IMR-90 (cell line): ENCODE measurements around the gene LUZP2. TPM values are rescaled to one million over a fixed set of nuclear protein-coding genes. Genes with fewer than 3 reads are reported as not detected.

Experiments
- ATAC-seq: fragments of 200-7000 bp; cut with Tn5 transposase; 2 replicates; pipeline ENCODE4 v1.9.1; 2020; ENCODE audit warnings: low read depth, mild to moderate bottlenecking, moderate library complexity
- BruUV-seq: library from RNA; stranded (reverse); fragments of 400-500 nt; replicated peaks from 2 replicates; lab custom pipeline; 2021; lab: Mats Ljungman, UMichigan
- CTCF ChIA-PET: fragments of 300-600 bp; formaldehyde crosslinking; extraction: SDS; loops from one replicate; lab custom pipeline; 2021; ENCODE audit warnings: antibody characterized with exemption; lab: Yijun Ruan, JAX
- POLR2A ChIA-PET: fragments of 300-600 bp; sonication (Branson Sonifier 250); formaldehyde crosslinking; loops from one replicate; lab custom pipeline; 2022; ENCODE audit warnings: antibody characterized with exemption; ENCODE audit not compliant: unreplicated experiment; lab: Charles Lee
- DNase-seq: peaks from one replicate; pipeline ENCODE4 v3.0.0; 2013
- H2AFZ ChIP-seq: replicated peaks from 2 replicates; pipeline ENCODE3; 2013; ENCODE audit warnings: low read length, mild to moderate bottlenecking; ENCODE audit not compliant: poor library complexity
- H2AK5ac ChIP-seq: 2 replicates; pipeline ENCODE4 v1.6.1; 2013; ENCODE audit warnings: low read depth, low read length, inconsistent platforms
- H2AK9ac ChIP-seq: replicated peaks from 2 replicates; pipeline ENCODE3; 2013; ENCODE audit warnings: mild to moderate bottlenecking, low read depth, low read length, moderate library complexity; ENCODE audit not compliant: poor library complexity
- H2BK120ac ChIP-seq: 2 replicates; pipeline ENCODE4 v1.6.1; 2013; ENCODE audit warnings: low read depth, low read length, inconsistent platforms
- H2BK15ac ChIP-seq: 3 replicates; pipeline ENCODE4 v1.6.1; 2013; ENCODE audit warnings: low read depth, low read length, inconsistent platforms
- H2BK20ac ChIP-seq: 2 replicates; pipeline ENCODE4 v1.6.1; 2013; ENCODE audit warnings: low read depth, mild to moderate bottlenecking, inconsistent platforms, low read length, moderate library complexity
- H2BK5ac ChIP-seq: 2 replicates; pipeline ENCODE4 v1.6.1; 2013; ENCODE audit warnings: mild to moderate bottlenecking, low read depth, low read length, inconsistent platforms; ENCODE audit not compliant: poor library complexity, severe bottlenecking
- H3K14ac ChIP-seq: replicated peaks from 2 replicates; pipeline ENCODE4 v1.6.1; 2013; ENCODE audit warnings: low read depth, low read length, inconsistent platforms
- H3K18ac ChIP-seq: 2 replicates; pipeline ENCODE4 v1.6.1; 2013; ENCODE audit warnings: low read depth, low read length, control low read depth
- H3K23ac ChIP-seq: 2 replicates; pipeline ENCODE4 v1.6.1; 2013; ENCODE audit warnings: low read depth, low read length, inconsistent platforms
- H3K27ac ChIP-seq: 2 replicates; pipeline ENCODE4 v1.5.1; 2013; ENCODE audit warnings: mild to moderate bottlenecking, control low read depth, low read length; ENCODE audit not compliant: insufficient read depth
- H3K27me3 ChIP-seq: 2 replicates; pipeline ENCODE4 v1.6.1; 2013; ENCODE audit warnings: low read length; ENCODE audit not compliant: control insufficient read depth, insufficient read depth
- H3K36me3 ChIP-seq: 2 replicates; pipeline ENCODE4 v1.6.1; 2013; ENCODE audit warnings: low read length, mixed read lengths; ENCODE audit not compliant: control insufficient read depth, insufficient read depth
- H3K4ac ChIP-seq: 2 replicates; pipeline ENCODE4 v1.6.1; 2013; ENCODE audit warnings: low read depth, low read length, inconsistent platforms
- H3K4me1 ChIP-seq: 2 replicates; pipeline ENCODE4 v1.6.1; 2013; ENCODE audit warnings: low read length, mixed read lengths; ENCODE audit not compliant: control insufficient read depth, insufficient read depth
- H3K4me2 ChIP-seq: 2 replicates; pipeline ENCODE4 v1.6.1; 2013; ENCODE audit warnings: low read depth, mild to moderate bottlenecking, control low read depth, low read length, moderate library complexity
- H3K4me3 ChIP-seq: 2 replicates; pipeline ENCODE4 v1.5.1; 2013; ENCODE audit warnings: low read depth, mild to moderate bottlenecking, control low read depth, low read length, moderate library complexity; ENCODE audit not compliant: insufficient read depth
- H3K56ac ChIP-seq: 2 replicates; pipeline ENCODE4 v1.6.1; 2013; ENCODE audit warnings: low read length, inconsistent platforms; ENCODE audit not compliant: insufficient read depth; ENCODE audit errors: extremely low read depth
- H3K79me1 ChIP-seq, 2 experiments: 2 replicates each; pipeline ENCODE4 v1.6.1; 2013; ENCODE audit warnings: low read length in 2 of 2, inconsistent platforms in 1 of 2, low read depth in 1 of 2
- H3K9ac ChIP-seq: 2 replicates; pipeline ENCODE4 v1.6.1; 2013; ENCODE audit warnings: low read depth, low read length, control low read depth
- H3K9me1 ChIP-seq: 2 replicates; pipeline ENCODE4 v1.6.1; 2013; ENCODE audit warnings: low read length, inconsistent platforms; ENCODE audit not compliant: insufficient read depth
- H3K9me3 ChIP-seq: 2 replicates; pipeline ENCODE4 v1.6.1; 2013; ENCODE audit warnings: low read length; ENCODE audit not compliant: control insufficient read depth, insufficient read depth
- H4K20me1 ChIP-seq: 2 replicates; pipeline ENCODE4 v1.6.1; 2013; ENCODE audit warnings: low read length, inconsistent platforms; ENCODE audit not compliant: insufficient read depth
- H4K5ac ChIP-seq: 2 replicates; pipeline ENCODE4 v1.6.1; 2013; ENCODE audit warnings: mild to moderate bottlenecking, low read depth, low read length, control low read depth
- H4K8ac ChIP-seq, 2 experiments: 2 replicates each; pipeline ENCODE4 v1.6.1; 2013; ENCODE audit warnings: low read depth in 2 of 2, low read length in 2 of 2, control low read depth in 1 of 2, inconsistent platforms in 1 of 2
- H4K91ac ChIP-seq: 2 replicates; pipeline ENCODE4 v1.6.1; 2013; ENCODE audit warnings: low read depth, low read length, inconsistent platforms; ENCODE audit not compliant: insufficient read depth
- BHLHE40 ChIP-seq: fragments of 150-350 bp; IDR thresholded peaks from 2 replicates; pipeline ENCODE4 v1.6.1; 2016; ENCODE audit warnings: mild to moderate bottlenecking, low read depth, low read length
- CEBPB ChIP-seq: IDR thresholded peaks from 2 replicates; pipeline ENCODE4 v1.6.1; 2012; ENCODE audit warnings: low read depth, low read length, improper control_type of control experiment
- CHD1 ChIP-seq: IDR thresholded peaks from 2 replicates; pipeline ENCODE4 v1.6.1; 2012; ENCODE audit warnings: low read depth, low read length, improper control_type of control experiment
- CTCF ChIP-seq: conservative IDR thresholded peaks from 2 replicates; pipeline ENCODE4 v1.5.1; 2012; ENCODE audit warnings: mild to moderate bottlenecking, low read depth, low read length, improper control_type of control experiment
- FOS ChIP-seq: fragments of 150-350 bp; IDR thresholded peaks from 2 replicates; pipeline ENCODE4 v1.6.1; 2016; ENCODE audit warnings: low read depth, low read length
- MAFK ChIP-seq: IDR thresholded peaks from 2 replicates; pipeline ENCODE4 v1.6.1; 2012; ENCODE audit warnings: low read depth, low read length, improper control_type of control experiment
- MAZ ChIP-seq: IDR thresholded peaks from 2 replicates; pipeline ENCODE4 v1.6.1; 2012; ENCODE audit warnings: low read depth, mild to moderate bottlenecking, low read length, improper control_type of control experiment, moderate library complexity, borderline replicate concordance
- MXI1 ChIP-seq: IDR thresholded peaks from 2 replicates; pipeline ENCODE4 v1.6.1; 2012; ENCODE audit warnings: low read depth, mild to moderate bottlenecking, low read length, moderate library complexity, borderline replicate concordance
- NFE2L2 ChIP-seq: fragments of 150-350 bp; IDR thresholded peaks from 2 replicates; pipeline ENCODE4 v1.6.1; 2016; ENCODE audit warnings: low read depth, mild to moderate bottlenecking, low read length
- POLR2A ChIP-seq: IDR thresholded peaks from 2 replicates; pipeline ENCODE4 v1.6.1; 2012; ENCODE audit warnings: mild to moderate bottlenecking, low read depth, low read length
- RAD21 ChIP-seq: IDR thresholded peaks from 2 replicates; pipeline ENCODE4 v1.6.1; 2012; ENCODE audit warnings: low read length, improper control_type of control experiment
- RCOR1 ChIP-seq: IDR thresholded peaks from 2 replicates; pipeline ENCODE4 v1.6.1; 2012; ENCODE audit warnings: mild to moderate bottlenecking, low read length, improper control_type of control experiment; ENCODE audit not compliant: insufficient replicate concordance
- RFX5 ChIP-seq: IDR thresholded peaks from 2 replicates; pipeline ENCODE4 v1.8.0; 2012; ENCODE audit warnings: low read depth, mild to moderate bottlenecking, low read length, moderate library complexity
- SMC3 ChIP-seq: fragments of 150-350 bp; IDR thresholded peaks from 2 replicates; pipeline ENCODE4 v1.6.1; 2016; ENCODE audit warnings: low read depth, mild to moderate bottlenecking, antibody characterized with exemption, low read length, moderate library complexity
- USF2 ChIP-seq: fragments of 150-350 bp; IDR thresholded peaks from 2 replicates; pipeline ENCODE4 v1.6.1; 2017; ENCODE audit warnings: mild to moderate bottlenecking, antibody characterized with exemption, low read length, low read depth
- WGBS, 2 experiments: methylation state at CpG; one replicate each; pipeline versions ENCODE4 v1.1.5 to v1.1.7; 2013; ENCODE audit warnings: missing lambda C conversion rate in 2 of 2; ENCODE audit not compliant: insufficient read length in 1 of 2; ENCODE audit errors: extremely low coverage in 2 of 2; 5-methylcytosine and 5-hydroxymethylcytosine counted together
- dilution Hi-C: fragments of 300-500 bp; cut with HindIII; formaldehyde crosslinking; loops from one replicate; pipeline ENCODE4 v1.14.3; 2018; ENCODE audit warnings: low sequenced_read_pairs; ENCODE audit not compliant: unreplicated experiment
- in situ Hi-C: fragments of 300-500 bp; cut with MboI; formaldehyde crosslinking; loops from 3 replicates; pipeline ENCODE4 v1.14.3; 2019; ENCODE audit warnings: low sequenced_read_pairs, inconsistent platforms, mixed read lengths
- intact Hi-C: fragments of 100-400 bp; cut with micrococcal nuclease; formaldehyde crosslinking; loops from 2 replicates; pipeline ENCODE4 v1.10.0; 2022
- polyA plus RNA-seq, 3 experiments: library from polyadenylated mRNA; depleted of rRNA; stranded (reverse); fragments of >200 nt; gene quantifications; 2 replicates each; pipeline ENCODE4 v1.2.3, GENCODE V29; 2012; ENCODE audit warnings: low replicate concordance in 1 of 3
- total RNA-seq: library from RNA; depleted of rRNA; stranded (reverse); fragments of >200 nt; gene quantifications from 2 replicates; pipeline ENCODE4 v1.2.3, GENCODE V29; 2012

The LUZP2 gene
- total and polyA plus RNA-seq, 2 of the 4 experiments (the other 2 are of a cell fraction): 0.89 to 2.0 TPM

GRCh38 chr11:24709928-24710565, 213.2 kb downstream of the LUZP2 start:
- BruUV-seq: no TSS peak

More at GRCh38 chr11:24709928-24710565, 213.2 kb downstream of the LUZP2 start:
- no peak overlapping the region for H2BK5ac ChIP-seq
- H2BK15ac ChIP-seq: no peak overlapping the region
- no peak for DNase-seq
- H3K23ac ChIP-seq: no peak overlapping the region
- H3K18ac ChIP-seq: no peak overlapping the region
- intact Hi-C loops: no loop called here
- no peak overlapping the region for H2BK20ac ChIP-seq
- TF ChIP-seq BHLHE40 (no peak), CHD1 (no peak), RFX5 (no peak), CEBPB (no peak), MAFK (no peak), POLR2A (no peak), CTCF (no peak), NFE2L2 (no peak), RAD21 (no peak), SMC3 (no peak), USF2 (no peak), FOS (no peak), MAZ (no peak), RCOR1 (no peak), MXI1 (no peak)
- no peak overlapping the region for H4K5ac ChIP-seq
- H3K27ac ChIP-seq: no peak overlapping the region
- H3K36me3 ChIP-seq: no peaks in the 10 kb centered on the region
- H3K4me3 ChIP-seq: no peak overlapping the region
- no peak overlapping the region for H2BK120ac ChIP-seq
- no peak overlapping the region for H2AFZ ChIP-seq
- no peak overlapping the region for H3K4me2 ChIP-seq
- in situ Hi-C loops: no loop called here
- no peak overlapping the region for H2AK9ac ChIP-seq
- H4K91ac ChIP-seq: no peak overlapping the region
- POLR2A ChIA-PET: no interaction called here
- H3K9me3 ChIP-seq: no peaks in the 10 kb centered on the region
- dilution Hi-C loops: no loop called here
- no peaks in the 10 kb centered on the region for H3K27me3 ChIP-seq
- H3K56ac ChIP-seq: no peak overlapping the region
- H2AK5ac ChIP-seq: no peak overlapping the region
- WGBS, 2 experiments: no CpG with 5 or more reads among the region's 2 CpGs
- H4K20me1 ChIP-seq: no peaks in the 10 kb centered on the region
- H3K4ac ChIP-seq: no peak overlapping the region
- no peaks in the 10 kb centered on the region for H3K79me1 ChIP-seq
- CTCF ChIA-PET: no interaction called here
- ATAC-seq: no peak
- no peaks in the 10 kb centered on the region for H3K9me1 ChIP-seq
- no peaks in the 10 kb centered on the region for H3K4me1 ChIP-seq
- H4K8ac ChIP-seq: no peak overlapping the region
- H3K9ac ChIP-seq: no peak overlapping the region
- H3K14ac ChIP-seq: no peak overlapping the region
